HL-60 (cell line): ENCODE data around the gene IL12RB2.

Source experiments
- DNase-seq, 2 experiments: peaks; one replicate each; pipeline ENCODE4 v3.0.0-alpha.2; 2010 to 2020; ENCODE audit warnings: low read depth in 1 of 2, low spot score in 1 of 2
- H3K27ac ChIP-seq: fragments of 250-450 bp; sonication (Bioruptor Pico); replicated peaks from 2 replicates; pipeline ENCODE4 v1.5.1; 2020; ENCODE audit warnings: mild to moderate bottlenecking, moderate library complexity
- H3K27me3 ChIP-seq: fragments of 250-450 bp; sonication (Bioruptor Pico); 2 replicates; pipeline ENCODE4 v1.5.1; 2021; ENCODE audit warnings: mild to moderate bottlenecking, moderate library complexity; ENCODE audit not compliant: insufficient read depth, poor library complexity, severe bottlenecking
- H3K4me3 ChIP-seq: replicated peaks from 2 replicates; pipeline ENCODE4 v1.5.1; 2011; ENCODE audit warnings: mild to moderate bottlenecking, control low read depth, low read length; ENCODE audit not compliant: insufficient read depth
- GABPA ChIP-seq: IDR thresholded peaks from 2 replicates; pipeline ENCODE4 v1.6.1; 2012; ENCODE audit warnings: low read depth
- POLR2AphosphoS5 ChIP-seq: IDR thresholded peaks from 2 replicates; pipeline ENCODE4 v1.6.1; 2012; ENCODE audit warnings: low read depth
- SPI1 ChIP-seq: IDR thresholded peaks from 2 replicates; pipeline ENCODE4 v1.6.1; 2012; ENCODE audit warnings: low read depth, mild to moderate bottlenecking, borderline replicate concordance
- TF ChIP-seq, protein P1 (sequence below): IDR thresholded peaks from 2 replicates; pipeline ENCODE4 v1.6.1; 2012; ENCODE audit warnings: low read depth; ENCODE audit not compliant: insufficient replicate concordance
- TF ChIP-seq, protein P2 (sequence below): IDR thresholded peaks from one replicate; pipeline ENCODE4 v1.5.1; 2011; ENCODE audit warnings: low read length, control low read depth, inconsistent platforms; ENCODE audit not compliant: insufficient read depth

IL12RB2 gene

DNA sequence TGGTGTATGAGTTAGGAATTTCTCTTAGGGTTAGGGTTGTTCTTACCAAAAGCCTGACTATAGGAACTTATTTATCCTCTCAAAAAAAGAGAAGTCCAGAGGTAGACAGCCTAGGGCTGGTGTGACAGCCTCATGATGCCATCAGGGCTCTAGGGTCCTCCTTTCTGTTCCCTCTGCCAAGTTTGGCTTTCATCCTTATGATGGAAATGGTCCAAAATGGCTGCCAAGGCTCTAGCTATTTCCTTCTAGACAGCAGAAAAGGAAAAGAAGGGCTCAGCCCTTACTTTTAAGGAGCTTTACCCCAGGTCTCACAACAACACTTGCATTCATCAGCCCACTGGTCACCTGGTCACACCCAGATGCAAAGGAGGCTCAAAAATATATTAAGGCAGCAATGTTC, 44.5 kb downstream of the IL12RB2 start:
- Histone ChIP-seq H3K27ac (no peak overlapping the region), H3K27me3 (no peaks in the 10 kb centered on the region), H3K4me3 (no peak overlapping the region)
- TF ChIP-seq, protein P1, sequence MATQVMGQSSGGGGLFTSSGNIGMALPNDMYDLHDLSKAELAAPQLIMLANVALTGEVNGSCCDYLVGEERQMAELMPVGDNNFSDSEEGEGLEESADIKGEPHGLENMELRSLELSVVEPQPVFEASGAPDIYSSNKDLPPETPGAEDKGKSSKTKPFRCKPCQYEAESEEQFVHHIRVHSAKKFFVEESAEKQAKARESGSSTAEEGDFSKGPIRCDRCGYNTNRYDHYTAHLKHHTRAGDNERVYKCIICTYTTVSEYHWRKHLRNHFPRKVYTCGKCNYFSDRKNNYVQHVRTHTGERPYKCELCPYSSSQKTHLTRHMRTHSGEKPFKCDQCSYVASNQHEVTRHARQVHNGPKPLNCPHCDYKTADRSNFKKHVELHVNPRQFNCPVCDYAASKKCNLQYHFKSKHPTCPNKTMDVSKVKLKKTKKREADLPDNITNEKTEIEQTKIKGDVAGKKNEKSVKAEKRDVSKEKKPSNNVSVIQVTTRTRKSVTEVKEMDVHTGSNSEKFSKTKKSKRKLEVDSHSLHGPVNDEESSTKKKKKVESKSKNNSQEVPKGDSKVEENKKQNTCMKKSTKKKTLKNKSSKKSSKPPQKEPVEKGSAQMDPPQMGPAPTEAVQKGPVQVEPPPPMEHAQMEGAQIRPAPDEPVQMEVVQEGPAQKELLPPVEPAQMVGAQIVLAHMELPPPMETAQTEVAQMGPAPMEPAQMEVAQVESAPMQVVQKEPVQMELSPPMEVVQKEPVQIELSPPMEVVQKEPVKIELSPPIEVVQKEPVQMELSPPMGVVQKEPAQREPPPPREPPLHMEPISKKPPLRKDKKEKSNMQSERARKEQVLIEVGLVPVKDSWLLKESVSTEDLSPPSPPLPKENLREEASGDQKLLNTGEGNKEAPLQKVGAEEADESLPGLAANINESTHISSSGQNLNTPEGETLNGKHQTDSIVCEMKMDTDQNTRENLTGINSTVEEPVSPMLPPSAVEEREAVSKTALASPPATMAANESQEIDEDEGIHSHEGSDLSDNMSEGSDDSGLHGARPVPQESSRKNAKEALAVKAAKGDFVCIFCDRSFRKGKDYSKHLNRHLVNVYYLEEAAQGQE: no peak
- TF ChIP-seq, protein P2, sequence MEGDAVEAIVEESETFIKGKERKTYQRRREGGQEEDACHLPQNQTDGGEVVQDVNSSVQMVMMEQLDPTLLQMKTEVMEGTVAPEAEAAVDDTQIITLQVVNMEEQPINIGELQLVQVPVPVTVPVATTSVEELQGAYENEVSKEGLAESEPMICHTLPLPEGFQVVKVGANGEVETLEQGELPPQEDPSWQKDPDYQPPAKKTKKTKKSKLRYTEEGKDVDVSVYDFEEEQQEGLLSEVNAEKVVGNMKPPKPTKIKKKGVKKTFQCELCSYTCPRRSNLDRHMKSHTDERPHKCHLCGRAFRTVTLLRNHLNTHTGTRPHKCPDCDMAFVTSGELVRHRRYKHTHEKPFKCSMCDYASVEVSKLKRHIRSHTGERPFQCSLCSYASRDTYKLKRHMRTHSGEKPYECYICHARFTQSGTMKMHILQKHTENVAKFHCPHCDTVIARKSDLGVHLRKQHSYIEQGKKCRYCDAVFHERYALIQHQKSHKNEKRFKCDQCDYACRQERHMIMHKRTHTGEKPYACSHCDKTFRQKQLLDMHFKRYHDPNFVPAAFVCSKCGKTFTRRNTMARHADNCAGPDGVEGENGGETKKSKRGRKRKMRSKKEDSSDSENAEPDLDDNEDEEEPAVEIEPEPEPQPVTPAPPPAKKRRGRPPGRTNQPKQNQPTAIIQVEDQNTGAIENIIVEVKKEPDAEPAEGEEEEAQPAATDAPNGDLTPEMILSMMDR: no peak
- TF ChIP-seq GABPA (no peak), POLR2AphosphoS5 (no peak), SPI1 (peak; percentile 8; the same call in 1 of the 2 replicates)
- no peak for DNase-seq

DNA sequence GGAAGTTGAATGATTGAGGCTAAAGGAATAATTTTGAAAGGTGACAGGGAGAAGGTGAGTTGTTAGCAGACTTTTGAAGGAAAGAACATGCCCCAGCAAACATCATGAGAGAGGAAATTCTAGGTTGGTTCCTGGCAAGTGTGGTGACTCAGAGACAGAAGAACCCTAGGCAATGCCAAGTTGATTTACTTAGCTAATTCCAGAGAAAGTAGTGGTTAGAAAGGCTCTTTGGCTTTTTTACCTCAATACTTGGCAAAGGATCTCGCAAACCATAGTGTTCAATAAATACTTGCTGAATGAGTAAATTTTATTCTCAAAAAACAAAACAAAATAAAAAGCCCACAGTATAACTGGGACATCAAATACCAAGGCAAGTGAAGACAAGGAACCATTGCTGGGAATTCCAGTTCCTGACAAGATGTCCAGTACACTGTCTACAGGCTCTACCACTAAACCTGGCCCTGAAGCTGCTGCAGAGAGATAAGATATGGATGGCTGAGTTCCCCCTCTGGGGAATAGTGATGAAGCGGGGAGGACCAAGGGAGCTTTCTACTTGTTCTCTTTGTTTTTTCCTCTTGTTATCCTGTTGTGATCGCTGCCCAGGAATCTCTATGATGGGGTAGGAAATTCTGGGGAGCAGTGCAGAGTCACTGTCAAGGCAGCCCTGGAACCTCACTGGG, 48.2 kb downstream of the IL12RB2 start:
- no peaks in the 10 kb centered on the region for H3K27me3 ChIP-seq
- H3K4me3 ChIP-seq: no peak overlapping the region
- TF ChIP-seq SPI1: no peak
- TF ChIP-seq, protein P2: no peak
- TF ChIP-seq GABPA: no peak
- TF ChIP-seq, protein P1: no peak
- no peak for TF ChIP-seq POLR2AphosphoS5
- no peak for DNase-seq
- no peak overlapping the region for H3K27ac ChIP-seq

DNA sequence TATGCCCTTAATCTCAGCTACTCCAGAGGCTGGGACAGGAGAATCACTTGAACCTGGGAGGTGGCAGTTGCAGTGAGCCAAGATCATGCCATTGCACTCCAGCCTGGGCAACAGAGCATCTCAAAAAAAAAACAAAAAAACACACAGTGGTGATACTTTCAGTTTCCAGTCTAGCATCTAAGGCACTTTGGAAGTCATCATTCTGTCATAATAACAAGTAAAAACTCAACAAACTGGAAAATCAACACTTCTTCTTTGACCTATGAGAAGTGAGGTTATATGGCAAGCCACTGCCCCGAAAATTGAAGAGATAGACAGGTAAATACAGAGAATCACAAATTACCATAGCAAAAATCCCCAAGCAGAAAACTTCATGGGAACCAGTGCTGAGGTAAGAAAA, 51.9 kb downstream of the IL12RB2 start:
- no peaks in the 10 kb centered on the region for H3K27me3 ChIP-seq
- TF ChIP-seq, protein P2: no peak
- TF ChIP-seq GABPA (no peak), SPI1 (no peak), POLR2AphosphoS5 (no peak)
- TF ChIP-seq, protein P1: no peak

More for the DNA sequence above, 51.9 kb downstream of the IL12RB2 start:
- Histone ChIP-seq H3K4me3 (no peak overlapping the region), H3K27ac (no peak overlapping the region)
- no peak for DNase-seq
